HL-60 (cell line): ENCODE measurements around the gene PRKCE.

Experiments used
- DNase-seq, 2 experiments: peaks; one replicate each; pipeline ENCODE4 v3.0.0-alpha.2; 2010 to 2020; ENCODE audit warnings: low read depth in 1 of 2, low spot score in 1 of 2
- H3K27ac ChIP-seq: fragments of 250-450 bp; sonication (Bioruptor Pico); replicated peaks from 2 replicates; pipeline ENCODE4 v1.5.1; 2020; ENCODE audit warnings: mild to moderate bottlenecking, moderate library complexity
- H3K27me3 ChIP-seq: fragments of 250-450 bp; sonication (Bioruptor Pico); 2 replicates; pipeline ENCODE4 v1.5.1; 2021; ENCODE audit warnings: mild to moderate bottlenecking, moderate library complexity; ENCODE audit not compliant: insufficient read depth, poor library complexity, severe bottlenecking
- H3K4me3 ChIP-seq: replicated peaks from 2 replicates; pipeline ENCODE4 v1.5.1; 2011; ENCODE audit warnings: mild to moderate bottlenecking, control low read depth, low read length; ENCODE audit not compliant: insufficient read depth
- GABPA ChIP-seq: IDR thresholded peaks from 2 replicates; pipeline ENCODE4 v1.6.1; 2012; ENCODE audit warnings: low read depth
- POLR2AphosphoS5 ChIP-seq: IDR thresholded peaks from 2 replicates; pipeline ENCODE4 v1.6.1; 2012; ENCODE audit warnings: low read depth
- SPI1 ChIP-seq: IDR thresholded peaks from 2 replicates; pipeline ENCODE4 v1.6.1; 2012; ENCODE audit warnings: low read depth, mild to moderate bottlenecking, borderline replicate concordance
- TF ChIP-seq, protein P1 (sequence below): IDR thresholded peaks from 2 replicates; pipeline ENCODE4 v1.6.1; 2012; ENCODE audit warnings: low read depth; ENCODE audit not compliant: insufficient replicate concordance
- TF ChIP-seq, protein P2 (sequence below): IDR thresholded peaks from one replicate; pipeline ENCODE4 v1.5.1; 2011; ENCODE audit warnings: low read length, control low read depth, inconsistent platforms; ENCODE audit not compliant: insufficient read depth

The PRKCE gene

DNA sequence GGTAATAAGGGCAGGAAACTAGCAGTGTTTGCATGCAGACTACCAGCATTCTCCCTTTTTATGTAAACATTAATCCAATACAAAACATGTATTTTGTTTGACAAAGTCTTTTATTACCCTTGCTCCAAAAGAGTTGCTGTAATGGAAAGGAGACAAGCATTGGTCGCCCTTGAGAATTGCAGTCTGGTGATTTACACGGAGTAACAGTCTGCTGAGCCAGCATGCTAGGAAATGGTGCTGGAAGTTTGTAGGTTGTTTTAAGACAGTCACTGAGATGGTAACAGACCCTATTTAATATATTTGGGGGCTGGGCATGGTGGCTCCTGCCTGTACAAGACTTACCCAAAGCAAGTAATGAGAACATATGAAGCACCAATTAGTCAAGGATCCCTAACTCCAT lies 2.8 kb upstream of the PRKCE start:
- DNase-seq = no peak
- Histone ChIP-seq H3K4me3 (no peak overlapping the region), H3K27ac (no peak overlapping the region), H3K27me3 (peaks cover 17% of the 10 kb centered on the region)
- TF ChIP-seq GABPA (no peak), SPI1 (no peak), POLR2AphosphoS5 (no peak)
- TF ChIP-seq, protein P1, sequence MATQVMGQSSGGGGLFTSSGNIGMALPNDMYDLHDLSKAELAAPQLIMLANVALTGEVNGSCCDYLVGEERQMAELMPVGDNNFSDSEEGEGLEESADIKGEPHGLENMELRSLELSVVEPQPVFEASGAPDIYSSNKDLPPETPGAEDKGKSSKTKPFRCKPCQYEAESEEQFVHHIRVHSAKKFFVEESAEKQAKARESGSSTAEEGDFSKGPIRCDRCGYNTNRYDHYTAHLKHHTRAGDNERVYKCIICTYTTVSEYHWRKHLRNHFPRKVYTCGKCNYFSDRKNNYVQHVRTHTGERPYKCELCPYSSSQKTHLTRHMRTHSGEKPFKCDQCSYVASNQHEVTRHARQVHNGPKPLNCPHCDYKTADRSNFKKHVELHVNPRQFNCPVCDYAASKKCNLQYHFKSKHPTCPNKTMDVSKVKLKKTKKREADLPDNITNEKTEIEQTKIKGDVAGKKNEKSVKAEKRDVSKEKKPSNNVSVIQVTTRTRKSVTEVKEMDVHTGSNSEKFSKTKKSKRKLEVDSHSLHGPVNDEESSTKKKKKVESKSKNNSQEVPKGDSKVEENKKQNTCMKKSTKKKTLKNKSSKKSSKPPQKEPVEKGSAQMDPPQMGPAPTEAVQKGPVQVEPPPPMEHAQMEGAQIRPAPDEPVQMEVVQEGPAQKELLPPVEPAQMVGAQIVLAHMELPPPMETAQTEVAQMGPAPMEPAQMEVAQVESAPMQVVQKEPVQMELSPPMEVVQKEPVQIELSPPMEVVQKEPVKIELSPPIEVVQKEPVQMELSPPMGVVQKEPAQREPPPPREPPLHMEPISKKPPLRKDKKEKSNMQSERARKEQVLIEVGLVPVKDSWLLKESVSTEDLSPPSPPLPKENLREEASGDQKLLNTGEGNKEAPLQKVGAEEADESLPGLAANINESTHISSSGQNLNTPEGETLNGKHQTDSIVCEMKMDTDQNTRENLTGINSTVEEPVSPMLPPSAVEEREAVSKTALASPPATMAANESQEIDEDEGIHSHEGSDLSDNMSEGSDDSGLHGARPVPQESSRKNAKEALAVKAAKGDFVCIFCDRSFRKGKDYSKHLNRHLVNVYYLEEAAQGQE = no peak
- TF ChIP-seq, protein P2, sequence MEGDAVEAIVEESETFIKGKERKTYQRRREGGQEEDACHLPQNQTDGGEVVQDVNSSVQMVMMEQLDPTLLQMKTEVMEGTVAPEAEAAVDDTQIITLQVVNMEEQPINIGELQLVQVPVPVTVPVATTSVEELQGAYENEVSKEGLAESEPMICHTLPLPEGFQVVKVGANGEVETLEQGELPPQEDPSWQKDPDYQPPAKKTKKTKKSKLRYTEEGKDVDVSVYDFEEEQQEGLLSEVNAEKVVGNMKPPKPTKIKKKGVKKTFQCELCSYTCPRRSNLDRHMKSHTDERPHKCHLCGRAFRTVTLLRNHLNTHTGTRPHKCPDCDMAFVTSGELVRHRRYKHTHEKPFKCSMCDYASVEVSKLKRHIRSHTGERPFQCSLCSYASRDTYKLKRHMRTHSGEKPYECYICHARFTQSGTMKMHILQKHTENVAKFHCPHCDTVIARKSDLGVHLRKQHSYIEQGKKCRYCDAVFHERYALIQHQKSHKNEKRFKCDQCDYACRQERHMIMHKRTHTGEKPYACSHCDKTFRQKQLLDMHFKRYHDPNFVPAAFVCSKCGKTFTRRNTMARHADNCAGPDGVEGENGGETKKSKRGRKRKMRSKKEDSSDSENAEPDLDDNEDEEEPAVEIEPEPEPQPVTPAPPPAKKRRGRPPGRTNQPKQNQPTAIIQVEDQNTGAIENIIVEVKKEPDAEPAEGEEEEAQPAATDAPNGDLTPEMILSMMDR = no peak

DNA sequence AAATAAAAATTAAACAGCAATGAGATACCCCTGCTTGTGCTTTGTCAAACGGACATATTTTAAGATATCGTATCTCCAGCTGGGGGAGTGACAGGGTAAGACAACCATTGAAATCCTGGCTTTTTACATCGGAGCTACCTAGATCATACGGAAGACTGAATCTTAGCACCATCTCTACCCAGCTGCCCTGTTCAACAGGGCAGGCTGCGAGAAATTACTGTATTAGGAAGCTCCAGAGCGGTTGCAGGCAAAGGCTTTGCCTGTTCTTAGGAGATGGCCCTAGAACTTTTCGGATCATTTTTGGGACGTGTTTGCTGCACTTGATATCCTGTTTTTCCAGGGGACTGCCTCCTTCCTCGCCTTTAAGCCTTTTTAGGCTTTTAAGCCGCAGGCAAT lies 2.0 kb upstream of the PRKCE start:
- DNase-seq = no peak
- peak overlapping the region; percentile 81 for H3K4me3 ChIP-seq
- TF ChIP-seq, protein P2 = no peak
- no peak for TF ChIP-seq SPI1
- TF ChIP-seq, protein P1 = no peak
- no peak for TF ChIP-seq GABPA
- TF ChIP-seq POLR2AphosphoS5 = no peak
- no peak overlapping the region for H3K27ac ChIP-seq
- H3K27me3 ChIP-seq = peaks cover 17% of the 10 kb centered on the region

DNA sequence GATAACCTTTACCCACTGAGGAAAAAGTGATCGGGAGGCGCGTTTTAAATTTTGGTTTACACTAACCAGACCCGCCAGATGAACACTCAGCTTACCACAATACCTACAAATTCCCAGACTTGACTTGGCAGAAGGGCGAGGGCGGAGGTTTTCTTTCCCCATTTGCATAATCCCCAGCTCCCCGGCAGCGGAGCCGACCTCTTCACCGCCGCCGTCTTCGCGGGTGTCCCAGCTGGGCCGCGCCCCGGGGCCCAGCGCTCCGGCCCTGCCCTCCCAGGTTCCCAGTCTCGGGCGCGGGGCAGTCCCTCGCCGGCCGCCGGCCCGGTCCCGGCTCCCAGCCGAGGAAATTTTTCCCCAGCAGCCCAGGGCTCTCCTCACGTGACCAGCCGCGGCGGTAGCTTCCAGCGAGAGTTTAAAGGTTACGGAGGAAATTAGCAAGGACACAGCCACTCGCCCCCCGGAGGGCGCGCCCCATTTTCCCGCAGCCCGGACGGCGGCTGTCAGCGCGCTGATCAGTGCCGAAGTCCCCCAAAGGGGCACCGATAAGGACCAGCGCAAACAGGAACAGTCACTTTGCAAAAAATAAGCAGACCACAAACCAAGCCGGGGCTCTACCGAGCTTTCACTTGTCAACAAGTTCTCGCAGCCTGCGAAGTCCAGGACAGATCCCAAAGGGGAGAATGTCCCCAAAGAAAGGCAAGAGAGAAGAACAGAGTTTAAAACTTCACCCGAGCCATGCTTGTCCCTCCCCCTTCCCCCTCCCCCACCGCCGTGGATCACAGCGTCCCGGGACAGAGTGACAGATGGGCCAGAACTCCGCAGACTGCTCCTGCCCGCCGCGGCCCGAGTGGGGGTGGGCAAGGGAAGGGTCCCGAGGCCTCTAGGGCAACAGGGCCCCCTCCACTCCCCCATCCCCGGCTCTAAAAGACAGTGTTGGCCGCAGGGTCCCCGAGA lies 1.3 kb upstream of the PRKCE start:
- Histone ChIP-seq H3K27ac (peak overlapping the region; percentile 66), H3K4me3 (peak overlapping the region; percentile 81), H3K27me3 (peaks cover 17% of the 10 kb centered on the region)
- TF ChIP-seq GABPA (no peak), POLR2AphosphoS5 (no peak), SPI1 (no peak)
- TF ChIP-seq, protein P1 = no peak
- TF ChIP-seq, protein P2 = no peak
- DNase-seq = peak in 1 of 2 experiments; percentile 34
